K562 (cell line): ENCODE results near the gene GRPEL2. TPM values are rescaled to one million over a fixed set of nuclear protein-coding genes. Genes with fewer than 3 reads are reported as not detected.

Source experiments
- BCLAF1 ChIP-seq, 2 experiments: fragments of 450-650 bp in 1 of 2; IDR thresholded peaks; 2 replicates each; pipeline ENCODE4 v1.6.1; 2011 to 2017; ENCODE audit warnings: low read depth in 2 of 2, antibody characterized with exemption in 1 of 2, borderline replicate concordance in 1 of 2, low read length in 1 of 2, mild to moderate bottlenecking in 1 of 2, mixed read lengths in 1 of 2; ENCODE audit not compliant: control insufficient read depth in 1 of 2
- BRD9 ChIP-seq: fragments of 450-650 bp; IDR thresholded peaks from 2 replicates; pipeline ENCODE4 v1.6.1; 2018; ENCODE audit warnings: low read depth; ENCODE audit not compliant: partially characterized antibody
- CBX1 ChIP-seq: sonication (generic); IDR thresholded peaks from 2 replicates; pipeline ENCODE4 v1.6.1; 2016; ENCODE audit warnings: antibody characterized with exemption, low read depth, mild to moderate bottlenecking
- CREB3L1 ChIP-seq: fragments of 450-650 bp; IDR thresholded peaks from 2 replicates; pipeline ENCODE4 v1.6.1; 2014; ENCODE audit warnings: low read depth, mild to moderate bottlenecking, moderate library complexity, borderline replicate concordance
- DEAF1 ChIP-seq: fragments of 450-650 bp; formaldehyde crosslinking; IDR thresholded peaks from 2 replicates; pipeline ENCODE4 v1.4.0; 2020; ENCODE audit warnings: mild to moderate bottlenecking, moderate library complexity
- ESRRB ChIP-seq: fragments of 250-450 bp; sonication (Bioruptor Pico); IDR thresholded peaks from 2 replicates; pipeline ENCODE4 v1.5.0; 2020; ENCODE audit warnings: mild to moderate bottlenecking, moderate library complexity, borderline replicate concordance
- FUS ChIP-seq: fragments of 200-400 bp; formaldehyde crosslinking; optimal IDR thresholded peaks from 2 replicates; pipeline ENCODE3; 2017; ENCODE audit warnings: low read depth, low read length
- HDGF ChIP-seq: fragments of 450-650 bp; IDR thresholded peaks from 2 replicates; pipeline ENCODE4 v1.6.1; 2016
- MAZ ChIP-seq, 2 experiments: fragments of 450-650 bp in 1 of 2; sonication (generic) in 1 of 2; formaldehyde crosslinking; IDR thresholded peaks in 1 of 2; conservative IDR thresholded peaks in 1 of 2; 2 replicates each; pipeline versions ENCODE4 v1.4.0 to v1.5.0; 2020; ENCODE audit warnings: mild to moderate bottlenecking in 1 of 2, missing genetic modification reagents in 1 of 2
- MEF2A ChIP-seq: IDR thresholded peaks from 2 replicates; pipeline ENCODE4 v1.6.1; 2011; ENCODE audit warnings: low read depth, mild to moderate bottlenecking, low read length, moderate library complexity; ENCODE audit not compliant: control insufficient read depth
- NFRKB ChIP-seq: fragments of 450-650 bp; IDR thresholded peaks from 2 replicates; pipeline ENCODE4 v1.6.1; 2016; ENCODE audit warnings: low read depth
- RBM25 ChIP-seq: fragments of 200-400 bp; formaldehyde crosslinking; IDR thresholded peaks from 2 replicates; pipeline ENCODE4 v1.6.1; 2018; ENCODE audit warnings: low read length, low read depth, moderate library complexity; ENCODE audit not compliant: severe bottlenecking
- RBM39 ChIP-seq: fragments of 200-400 bp; formaldehyde crosslinking; optimal IDR thresholded peaks from 2 replicates; pipeline ENCODE3; 2018; ENCODE audit warnings: low read depth, low read length
- THAP12 ChIP-seq: fragments of 250-450 bp; sonication (Bioruptor Pico); IDR thresholded peaks from 2 replicates; pipeline ENCODE4 v1.9.0; 2021; ENCODE audit warnings: mild to moderate bottlenecking, inconsistent platforms
- ZC3H11A ChIP-seq: IDR thresholded peaks from 2 replicates; pipeline ENCODE4 v1.6.1; 2012; ENCODE audit warnings: low read depth, low read length, improper control_type of control experiment
- ZNF175 ChIP-seq: fragments of 200-800 bp; sonication (Bioruptor generic); IDR thresholded peaks from 2 replicates; pipeline ENCODE4 v1.6.1; 2016; ENCODE audit warnings: low read depth, mild to moderate bottlenecking, missing genetic modification characterization, missing compliant biosample characterization
- polyA plus RNA-seq, 8 experiments: library from polyadenylated mRNA; depleted of rRNA in 4 of 8; stranded (reverse) in 5 of 8; unstranded in 3 of 8; fragments of >200 nt; fragmentation: Nextera tagmentation in 2 of 8; fragmentation: Illumina TruSeq in 1 of 8; extraction: Ambion mirVana in 2 of 8; extraction: Trizol in 1 of 8; gene quantifications; 2 replicates each; pipeline versions ENCODE4 v1.2.1 to v1.2.3, GENCODE V29; 2011 to 2014; ENCODE audit warnings: inconsistent platforms in 1 of 8, missing spikeins in 1 of 8
- total RNA-seq, 7 experiments: library from RNA; depleted of rRNA in 6 of 7; stranded (reverse); fragments of >200 nt in 6 of 7; fragmentation: Illumina TruSeq in 2 of 7; extraction: Trizol in 2 of 7; gene quantifications; 2 replicates each; pipeline versions ENCODE4 v1.2.1 to v1.2.3, GENCODE V29; 2011 to 2021; ENCODE audit warnings: low replicate concordance in 1 of 7

GRPEL2 gene
- total and polyA plus RNA-seq, 9 of the 15 experiments (the other 6 are each of a cell fraction or from before 2014, with no cell fraction given) = 11.2 to 40.5 (median 25.8) TPM

GRCh38 chr5:149345147-149345891, at the start of gene GRPEL2 (continued):
- TF ChIP-seq ZNF175 (no peak), ZC3H11A (peak; percentile 77; the same call in 1 of the 2 replicates), RBM25 (peak; percentile 92), FUS (no peak), RBM39 (peak; percentile 24), CBX1 (peak; percentile 95), HDGF (peak; percentile 75; the same call in 1 of the 2 replicates), DEAF1 (CRISPR knock-in tag) (0 out of 2 replicates have a peak, but pooled peaks have one; percentile 1), MAZ (CRISPR knock-in tag; conservative IDR thresholded peaks at IDR 0.05 in 1 of 2, IDR thresholded peaks at IDR 0.05 in 1 of 2) (peak in 1 of 2 experiments; percentile 76; a peak in 3 of 4 replicates), ESRRB (CRISPR knock-in tag) (0 out of 2 replicates have a peak, but pooled peaks have one; percentile 38), THAP12 (CRISPR knock-in tag) (0 out of 2 replicates have a peak, but pooled peaks have one; percentile 34), BRD9 (peak; percentile 21), BCLAF1 (IDR thresholded peaks at IDR 0.05; ENCODE audit: borderline replicate concordance in 1 of 2, control insufficient read depth in 1 of 2, low read depth in 2 of 2, low read length in 1 of 2) (peak in 1 of 2 experiments; percentile 90; a peak in 1 of 4 replicates), NFRKB (peak; percentile 91), MEF2A (0 out of 2 replicates have a peak, but pooled peaks have one; percentile 47), CREB3L1 (peak; percentile 54)
